ENCODE measurements around the gene DAPK1. TPM values are rescaled to one million over a fixed set of nuclear protein-coding genes. Genes with fewer than 3 reads are reported as not detected.
A peak's percentile ranks its signal among the peaks of the same experiment; 100 is the strongest.

Gene DAPK1
- total and polyA plus RNA-seq, 2 donors (not counting 3 experiments of a cell fraction or from before 2014, with no cell fraction given): 58.9 to 119 TPM

DNA sequence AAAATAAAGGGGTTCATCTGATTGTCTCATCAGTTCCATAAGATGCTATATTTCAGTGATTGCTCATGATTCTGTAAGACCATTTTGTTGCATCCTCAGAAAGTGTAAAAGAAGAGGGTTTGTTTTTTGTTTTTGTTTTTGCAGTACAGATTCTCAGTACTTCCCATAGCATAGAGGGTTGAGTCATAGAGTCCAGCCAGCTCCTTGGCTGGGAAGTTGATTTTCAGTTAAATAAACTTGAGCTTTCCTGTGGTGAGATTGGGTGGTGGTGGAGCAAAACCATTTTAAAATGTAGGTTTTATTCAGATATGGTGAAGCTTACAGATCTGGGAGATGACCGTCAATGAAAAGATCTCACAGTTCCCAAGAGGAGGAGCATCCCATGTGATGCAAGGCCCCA is 48.2 kb downstream of the DAPK1 start:
- peak overlapping the region in 1 of 3 experiments; percentile 17 for H3K4me3 ChIP-seq (replicated peaks in 1 of 3; ENCODE audit: insufficient read depth in 1 of 3, low read depth in 1 of 3, low read length in 3 of 3)
- intact Hi-C loops (cut with micrococcal nuclease) (loop anchor here (2.0 to 5.0 kb wide), 3 partner anchors 23 to 55 kb away; no protein-coding TSS in a partner anchor), dilution Hi-C loops (cut with MboI; ENCODE audit: extremely low pct_ligation_motif_present, low sequenced_read_pairs) (no loop called here)
- peak overlapping the region; percentile 45 for H3K4me2 ChIP-seq (ENCODE audit: insufficient read depth, low read length)
- peaks cover 4% of the 10 kb centered on the region for H3K79me2 ChIP-seq (ENCODE audit: control insufficient read depth, insufficient read depth, low read length)
- CTCF ChIA-PET: interaction anchor here (1.1 to 2.4 kb wide), 10 partner anchors 11 to 117 kb away, joined by 3 to 13 read pairs (median 5); partner anchors contain the start of gene DAPK1
- no peaks in the 10 kb centered on the region for H4K20me1 ChIP-seq (replicated peaks; ENCODE audit: control insufficient read depth, extremely low read depth, insufficient read depth, low read length)
- peak; percentile 82 for DNase-seq (ENCODE audit: low read depth, low spot score)
- H3K9me3 ChIP-seq (replicated peaks; ENCODE audit: control insufficient read depth, insufficient read depth, low read length): no peaks in the 10 kb centered on the region
- H3K4me1 ChIP-seq (ENCODE audit: control insufficient read depth, extremely low read depth, insufficient read depth, low read length): peaks cover 28% of the 10 kb centered on the region
- no peak overlapping the region for H2AFZ ChIP-seq (ENCODE audit: low read depth, low read length)
- FAIRE-seq: peak; percentile 87
- BruUV-seq (replicated peaks): no TSS peak
- TF ChIP-seq GATA2 (IDR thresholded peaks at IDR 0.05; ENCODE audit: insufficient read depth, insufficient read length, low read depth, low read length) (no peak), POLR2A (IDR thresholded peaks at IDR 0.05; ENCODE audit: low read depth, low read length) (no peak), JUN (IDR thresholded peaks at IDR 0.05; ENCODE audit: borderline replicate concordance, insufficient read depth, insufficient read length, low read depth) (peak; percentile 24), EZH2 (IDR thresholded peaks at IDR 0.05; ENCODE audit: borderline replicate concordance, low read depth, low read length, severe bottlenecking) (no peak), FOS (IDR thresholded peaks at IDR 0.05; ENCODE audit: borderline replicate concordance, insufficient read depth, low read length) (peak; percentile 68)
- TF ChIP-seq, protein P1, sequence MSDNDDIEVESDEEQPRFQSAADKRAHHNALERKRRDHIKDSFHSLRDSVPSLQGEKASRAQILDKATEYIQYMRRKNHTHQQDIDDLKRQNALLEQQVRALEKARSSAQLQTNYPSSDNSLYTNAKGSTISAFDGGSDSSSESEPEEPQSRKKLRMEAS (IDR thresholded peaks at IDR 0.05; ENCODE audit: insufficient read depth, insufficient read length): no peak
- TF ChIP-seq, protein P2, sequence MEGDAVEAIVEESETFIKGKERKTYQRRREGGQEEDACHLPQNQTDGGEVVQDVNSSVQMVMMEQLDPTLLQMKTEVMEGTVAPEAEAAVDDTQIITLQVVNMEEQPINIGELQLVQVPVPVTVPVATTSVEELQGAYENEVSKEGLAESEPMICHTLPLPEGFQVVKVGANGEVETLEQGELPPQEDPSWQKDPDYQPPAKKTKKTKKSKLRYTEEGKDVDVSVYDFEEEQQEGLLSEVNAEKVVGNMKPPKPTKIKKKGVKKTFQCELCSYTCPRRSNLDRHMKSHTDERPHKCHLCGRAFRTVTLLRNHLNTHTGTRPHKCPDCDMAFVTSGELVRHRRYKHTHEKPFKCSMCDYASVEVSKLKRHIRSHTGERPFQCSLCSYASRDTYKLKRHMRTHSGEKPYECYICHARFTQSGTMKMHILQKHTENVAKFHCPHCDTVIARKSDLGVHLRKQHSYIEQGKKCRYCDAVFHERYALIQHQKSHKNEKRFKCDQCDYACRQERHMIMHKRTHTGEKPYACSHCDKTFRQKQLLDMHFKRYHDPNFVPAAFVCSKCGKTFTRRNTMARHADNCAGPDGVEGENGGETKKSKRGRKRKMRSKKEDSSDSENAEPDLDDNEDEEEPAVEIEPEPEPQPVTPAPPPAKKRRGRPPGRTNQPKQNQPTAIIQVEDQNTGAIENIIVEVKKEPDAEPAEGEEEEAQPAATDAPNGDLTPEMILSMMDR (IDR thresholded peaks at IDR 0.05; ENCODE audit: extremely low read depth in 1 of 2, insufficient read depth in 1 of 2, low read depth in 1 of 2, low read length in 2 of 2): no peak
- peak overlapping the region; percentile 27 for H3K27ac ChIP-seq (ENCODE audit: insufficient read depth, low read depth, low read length)
- H3K9ac ChIP-seq (replicated peaks; ENCODE audit: extremely low read depth, insufficient read depth, low read length): no peak overlapping the region
- POLR2A ChIA-PET: no interaction called here
- no peaks in the 10 kb centered on the region for H3K27me3 ChIP-seq (ENCODE audit: control insufficient read depth in 2 of 2, insufficient read depth in 2 of 2, low read length in 2 of 2)
- no peaks in the 10 kb centered on the region for H3K9me1 ChIP-seq (replicated peaks; ENCODE audit: control insufficient read depth, extremely low read depth, insufficient read depth, low read length)
- H3K36me3 ChIP-seq (ENCODE audit: control insufficient read depth in 2 of 2, extremely low read depth in 1 of 2, insufficient read depth in 2 of 2, low read length in 2 of 2): no peaks in the 10 kb centered on the region
